Neural cell (in vitro differentiated cells): ENCODE measurements around the gene EHHADH.

Experiments used
- CTCF ChIP-seq: fragments of 450-650 bp; IDR thresholded peaks from 2 replicates; pipeline ENCODE4 v1.5.1; 2014; ENCODE audit warnings: antibody characterized with exemption, mild to moderate bottlenecking, moderate library complexity; ENCODE audit not compliant: poor library complexity, severe bottlenecking
- EP300 ChIP-seq: fragments of 450-650 bp; conservative IDR thresholded peaks from 2 replicates; pipeline ENCODE4 v1.6.1; 2014; ENCODE audit warnings: antibody characterized with exemption, mild to moderate bottlenecking, moderate library complexity; ENCODE audit not compliant: poor library complexity, severe bottlenecking
- EZH2 ChIP-seq: fragments of 200-600, 300-800 bp; shearing (Covaris generic), sonication (generic); IDR thresholded peaks from 2 replicates; pipeline ENCODE4 v1.6.1; 2014; ENCODE audit warnings: antibody characterized with exemption, low read length, borderline replicate concordance, mild to moderate bottlenecking; ENCODE audit not compliant: insufficient read depth, poor library complexity, severe bottlenecking
- MXI1 ChIP-seq: fragments of 450-650 bp; conservative IDR thresholded peaks from 2 replicates; pipeline ENCODE4 v1.6.1; 2014; ENCODE audit warnings: antibody characterized with exemption, mild to moderate bottlenecking; ENCODE audit not compliant: poor library complexity, severe bottlenecking
- POLR2AphosphoS5 ChIP-seq: IDR thresholded peaks from 2 replicates; pipeline ENCODE4 v1.6.1; 2012
- RAD21 ChIP-seq: fragments of 450-650 bp; conservative IDR thresholded peaks from 2 replicates; pipeline ENCODE4 v1.6.1; 2014; ENCODE audit warnings: antibody characterized with exemption, mild to moderate bottlenecking, moderate library complexity
- REST ChIP-seq: IDR thresholded peaks from 2 replicates; pipeline ENCODE4 v1.6.1; 2012; ENCODE audit warnings: borderline replicate concordance
- SMC3 ChIP-seq: fragments of 450-650 bp; conservative IDR thresholded peaks from 2 replicates; pipeline ENCODE4 v1.6.1; 2014; ENCODE audit warnings: antibody characterized with exemption, mild to moderate bottlenecking, moderate library complexity; ENCODE audit not compliant: poor library complexity
- TAF1 ChIP-seq: IDR thresholded peaks from 2 replicates; pipeline ENCODE4 v1.6.1; 2012; ENCODE audit warnings: low read depth

GRCh38 chr3:185280572-185281365 is 26.9 kb upstream of the EHHADH start:
- peak; percentile 76 for TF ChIP-seq CTCF
- TF ChIP-seq RAD21, result peak; percentile 56
- TF ChIP-seq EZH2, result no peak
- no peak for TF ChIP-seq EP300
- TF ChIP-seq SMC3, result peak; percentile 71
- no peak for TF ChIP-seq TAF1
- TF ChIP-seq MXI1, result no peak
- TF ChIP-seq POLR2AphosphoS5, result no peak
- no peak for TF ChIP-seq REST
